ENCODE results near the gene CPSF7.

The CPSF7 gene

GRCh38 chr11:61361741-61362541, 67.8 kb downstream of the CPSF7 start, which contains the start of the genes CYB561A3 and TMEM138:
CYB561A3 (minus strand) TSS chr11:61361882; CDS start chr11:61356713, 5,169 bp downstream.
TMEM138 (plus strand) TSS chr11:61362374; CDS start chr11:61364391, 2,017 bp downstream.
- no peak for TF ChIP-seq CTCF (IDR thresholded peaks at IDR 0.05; ENCODE audit: low read depth, low read length)
- DNase-seq (ENCODE audit: extremely low read depth, low read depth), result peak; percentile 79

- no peak for TF ChIP-seq CTCF (IDR thresholded peaks at IDR 0.05; ENCODE audit: low read depth, low read length)
Measured at GRCh38 chr11:61361237-61361740, 68.5 kb downstream of the CPSF7 start.

GRCh38 chr11:61359516-61359915, 70.3 kb downstream of the CPSF7 start:
- DNase-seq (ENCODE audit: extremely low read depth, low read depth), result no peak

More at GRCh38 chr11:61361237-61361740, 68.5 kb downstream of the CPSF7 start:
- no peak for DNase-seq (ENCODE audit: extremely low read depth, low read depth)

GRCh38 chr11:61358566-61358965, 71.2 kb downstream of the CPSF7 start:
- no peak for TF ChIP-seq CTCF (IDR thresholded peaks at IDR 0.05; ENCODE audit: low read depth, low read length)
- no peak for DNase-seq (ENCODE audit: extremely low read depth, low read depth)

More at GRCh38 chr11:61359516-61359915, 70.3 kb downstream of the CPSF7 start:
- no peak for TF ChIP-seq CTCF (IDR thresholded peaks at IDR 0.05; ENCODE audit: low read depth, low read length)

- no peak for DNase-seq (ENCODE audit: extremely low read depth, low read depth)
Measured at GRCh38 chr11:61357894-61358239, 71.9 kb downstream of the CPSF7 start.

GRCh38 chr11:61357233-61357893, 72.4 kb downstream of the CPSF7 start:
- no peak for TF ChIP-seq CTCF (IDR thresholded peaks at IDR 0.05; ENCODE audit: low read depth, low read length)
- DNase-seq (ENCODE audit: extremely low read depth, low read depth), result no peak

More at GRCh38 chr11:61357894-61358239, 71.9 kb downstream of the CPSF7 start:
- no peak for TF ChIP-seq CTCF (IDR thresholded peaks at IDR 0.05; ENCODE audit: low read depth, low read length)

GRCh38 chr11:61356706-61357105, 73.1 kb downstream of the CPSF7 start:
- no peak for DNase-seq (ENCODE audit: extremely low read depth, low read depth)
- no peak for TF ChIP-seq CTCF (IDR thresholded peaks at IDR 0.05; ENCODE audit: low read depth, low read length)

All from AG09319 (cell line).